ENCODE measurements around the gene PAK4. TPM values are rescaled to one million over a fixed set of nuclear protein-coding genes. Genes with fewer than 3 reads are reported as not detected.
A peak's percentile ranks its signal among the peaks of the same experiment; 100 is the strongest.
"Not testable (repeated sequence)": the region's sequence is repeated elsewhere in the genome, so short reads cannot be mapped to it uniquely, and the experiment has no call there.

The PAK4 gene
- polyA plus RNA-seq, 1 donor (not counting 4 experiments of a cell fraction or from before 2014, with no cell fraction given), result 11.2 TPM

- no peak overlapping the region for H3K27ac ChIP-seq (ENCODE audit: control insufficient read depth, insufficient read depth, low read length)
- no peak for FAIRE-seq
- H3K79me2 ChIP-seq (ENCODE audit: control insufficient read depth, insufficient read depth, low read length), result no peaks in the 10 kb centered on the region
- no peaks in the 10 kb centered on the region for H3K27me3 ChIP-seq (ENCODE audit: control insufficient read depth, extremely low read depth, insufficient read depth, low read length)
- no peaks in the 10 kb centered on the region for H3K9me3 ChIP-seq (ENCODE audit: control insufficient read depth, low read depth, low read length)
- TF ChIP-seq EZH2 (IDR thresholded peaks at IDR 0.05; ENCODE audit: low read length), result no peak
- TF ChIP-seq, protein P1, sequence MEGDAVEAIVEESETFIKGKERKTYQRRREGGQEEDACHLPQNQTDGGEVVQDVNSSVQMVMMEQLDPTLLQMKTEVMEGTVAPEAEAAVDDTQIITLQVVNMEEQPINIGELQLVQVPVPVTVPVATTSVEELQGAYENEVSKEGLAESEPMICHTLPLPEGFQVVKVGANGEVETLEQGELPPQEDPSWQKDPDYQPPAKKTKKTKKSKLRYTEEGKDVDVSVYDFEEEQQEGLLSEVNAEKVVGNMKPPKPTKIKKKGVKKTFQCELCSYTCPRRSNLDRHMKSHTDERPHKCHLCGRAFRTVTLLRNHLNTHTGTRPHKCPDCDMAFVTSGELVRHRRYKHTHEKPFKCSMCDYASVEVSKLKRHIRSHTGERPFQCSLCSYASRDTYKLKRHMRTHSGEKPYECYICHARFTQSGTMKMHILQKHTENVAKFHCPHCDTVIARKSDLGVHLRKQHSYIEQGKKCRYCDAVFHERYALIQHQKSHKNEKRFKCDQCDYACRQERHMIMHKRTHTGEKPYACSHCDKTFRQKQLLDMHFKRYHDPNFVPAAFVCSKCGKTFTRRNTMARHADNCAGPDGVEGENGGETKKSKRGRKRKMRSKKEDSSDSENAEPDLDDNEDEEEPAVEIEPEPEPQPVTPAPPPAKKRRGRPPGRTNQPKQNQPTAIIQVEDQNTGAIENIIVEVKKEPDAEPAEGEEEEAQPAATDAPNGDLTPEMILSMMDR (optimal IDR thresholded peaks at IDR 0.05 in 1 of 3, IDR thresholded peaks at IDR 0.05 in 1 of 3, conservative IDR thresholded peaks at IDR 0.05 in 1 of 3; ENCODE audit: extremely low read depth in 1 of 3, insufficient read depth in 2 of 3, low read length in 3 of 3), result peak; percentile 35 to 61 (median 55)
- no peak overlapping the region for H3K9ac ChIP-seq (ENCODE audit: control insufficient read depth, extremely low read depth, insufficient read depth, low read length)
- H3K4me3 ChIP-seq (ENCODE audit: control insufficient read depth in 2 of 3, extremely low read depth in 1 of 3, insufficient read depth in 2 of 3, low read depth in 1 of 3, low read length in 3 of 3), result no peak overlapping the region
- H3K36me3 ChIP-seq (ENCODE audit: control insufficient read depth in 2 of 2, extremely low read depth in 1 of 2, insufficient read depth in 2 of 2, low read length in 2 of 2), result no peaks in the 10 kb centered on the region
- no peaks in the 10 kb centered on the region for H3K4me1 ChIP-seq (ENCODE audit: control insufficient read depth, extremely low read depth, insufficient read depth, low read length)
- dilution Hi-C loops (cut with MboI; ENCODE audit: extremely low pct_ligation_motif_present, low sequenced_read_pairs), result no loop called here
- no peak overlapping the region for H2AFZ ChIP-seq (ENCODE audit: control insufficient read depth, low read length)
- H4K20me1 ChIP-seq (ENCODE audit: control insufficient read depth, extremely low read depth, insufficient read depth, low read length), result no peaks in the 10 kb centered on the region
- H3K4me2 ChIP-seq (ENCODE audit: control insufficient read depth, extremely low read depth, insufficient read depth, low read depth, low read length), result no peak overlapping the region
- DNase-seq (ENCODE audit: low read depth, low spot score), result no peak
- no peaks in the 10 kb centered on the region for H3K9me1 ChIP-seq (ENCODE audit: control insufficient read depth, extremely low read depth, insufficient read depth, low read length)
Measured at GRCh38 chr19:39212375-39212742, 86.8 kb downstream of the PAK4 start.

GRCh38 chr19:39215323-39215722, 89.7 kb downstream of the PAK4 start:
- H3K4me3 ChIP-seq (ENCODE audit: control insufficient read depth in 2 of 3, extremely low read depth in 1 of 3, insufficient read depth in 2 of 3, low read depth in 1 of 3, low read length in 3 of 3); dilution Hi-C loops (cut with MboI; ENCODE audit: extremely low pct_ligation_motif_present, low sequenced_read_pairs); FAIRE-seq: not testable (repeated sequence)

GRCh38 chr19:39217094-39217493, 91.5 kb downstream of the PAK4 start:
- FAIRE-seq (no peak), DNase-seq (ENCODE audit: low read depth, low spot score) (no peak)
- Histone ChIP-seq H3K27me3 (ENCODE audit: control insufficient read depth, extremely low read depth, insufficient read depth, low read length) (no peaks in the 10 kb centered on the region), H3K4me1 (ENCODE audit: control insufficient read depth, extremely low read depth, insufficient read depth, low read length) (no peaks in the 10 kb centered on the region), H3K9me1 (ENCODE audit: control insufficient read depth, extremely low read depth, insufficient read depth, low read length) (no peaks in the 10 kb centered on the region), H3K4me2 (ENCODE audit: control insufficient read depth, extremely low read depth, insufficient read depth, low read depth, low read length) (no peak overlapping the region), H3K9me3 (ENCODE audit: control insufficient read depth, low read depth, low read length) (no peaks in the 10 kb centered on the region), H3K9ac (ENCODE audit: control insufficient read depth, extremely low read depth, insufficient read depth, low read length) (no peak overlapping the region), H3K36me3 (ENCODE audit: control insufficient read depth in 2 of 2, extremely low read depth in 1 of 2, insufficient read depth in 2 of 2, low read length in 2 of 2) (no peaks in the 10 kb centered on the region), H3K4me3 (ENCODE audit: control insufficient read depth in 2 of 3, extremely low read depth in 1 of 3, insufficient read depth in 2 of 3, low read depth in 1 of 3, low read length in 3 of 3) (no peak overlapping the region), H4K20me1 (ENCODE audit: control insufficient read depth, extremely low read depth, insufficient read depth, low read length) (no peaks in the 10 kb centered on the region), H2AFZ (ENCODE audit: control insufficient read depth, low read length) (no peak overlapping the region), H3K27ac (ENCODE audit: control insufficient read depth, insufficient read depth, low read length) (no peak overlapping the region), H3K79me2 (ENCODE audit: control insufficient read depth, insufficient read depth, low read length) (no peaks in the 10 kb centered on the region)
- dilution Hi-C loops (cut with MboI; ENCODE audit: extremely low pct_ligation_motif_present, low sequenced_read_pairs), result no loop called here
- no peak for TF ChIP-seq EZH2 (IDR thresholded peaks at IDR 0.05; ENCODE audit: low read length)
- TF ChIP-seq, protein P1 (optimal IDR thresholded peaks at IDR 0.05 in 1 of 3, IDR thresholded peaks at IDR 0.05 in 1 of 3, conservative IDR thresholded peaks at IDR 0.05 in 1 of 3; ENCODE audit: extremely low read depth in 1 of 3, insufficient read depth in 2 of 3, low read length in 3 of 3), result no peak

More at GRCh38 chr19:39215323-39215722, 89.7 kb downstream of the PAK4 start:
- H3K79me2 ChIP-seq (ENCODE audit: control insufficient read depth, insufficient read depth, low read length); DNase-seq (ENCODE audit: low read depth, low spot score); H4K20me1 ChIP-seq (ENCODE audit: control insufficient read depth, extremely low read depth, insufficient read depth, low read length); H3K4me1 ChIP-seq (ENCODE audit: control insufficient read depth, extremely low read depth, insufficient read depth, low read length); H3K27me3 ChIP-seq (ENCODE audit: control insufficient read depth, extremely low read depth, insufficient read depth, low read length); H3K9me3 ChIP-seq (ENCODE audit: control insufficient read depth, low read depth, low read length); H3K9me1 ChIP-seq (ENCODE audit: control insufficient read depth, extremely low read depth, insufficient read depth, low read length); H3K27ac ChIP-seq (ENCODE audit: control insufficient read depth, insufficient read depth, low read length); H2AFZ ChIP-seq (ENCODE audit: control insufficient read depth, low read length); H3K36me3 ChIP-seq (ENCODE audit: control insufficient read depth in 2 of 2, extremely low read depth in 1 of 2, insufficient read depth in 2 of 2, low read length in 2 of 2); H3K9ac ChIP-seq (ENCODE audit: control insufficient read depth, extremely low read depth, insufficient read depth, low read length); H3K4me2 ChIP-seq (ENCODE audit: control insufficient read depth, extremely low read depth, insufficient read depth, low read depth, low read length): not testable (repeated sequence)
